Spleen (tissue), 7 donors: Measurements from ENCODE around the gene VENTX.

Experiments used
- POLR2A ChIP-seq, 3 donors: fragments of 450-650 bp; IDR thresholded peaks; one replicate each; pipeline ENCODE4 v1.5.1; 2017; ENCODE audit warnings: antibody characterized with exemption in 3 of 3, mild to moderate bottlenecking in 1 of 3
- POLR2AphosphoS5 ChIP-seq, 3 donors: sonication (generic); formaldehyde crosslinking; IDR thresholded peaks; one replicate each; pipeline ENCODE4 v1.5.1; 2017; ENCODE audit warnings: antibody characterized with exemption in 3 of 3
- TF ChIP-seq, protein P1 (sequence below), 11 experiments: fragments of 200-600 bp in 7 of 11; fragments of 450-650 bp in 4 of 11; sonication (generic) in 4 of 11; IDR thresholded peaks in 8 of 11; conservative IDR thresholded peaks in 3 of 11; 1 replicate in 7 of 11; 2 replicates in 4 of 11; pipeline versions ENCODE4 v1.4.0 to v1.8.0; 2016 to 2021; ENCODE audit warnings: antibody characterized with exemption in 11 of 11, inconsistent platforms in 4 of 11, mild to moderate bottlenecking in 1 of 11
- donor health status: DM: no; HTN: no; CAD: no; lungs with moderate emphysema.
- donor health status: DM: no; HTN: no; CAD: no.
- donor health status: DM: no; HTN: no; CAD: no.

GRCh38 chr10:133271521-133272300 lies 34.1 kb downstream of the VENTX start:
- TF ChIP-seq, protein P1, sequence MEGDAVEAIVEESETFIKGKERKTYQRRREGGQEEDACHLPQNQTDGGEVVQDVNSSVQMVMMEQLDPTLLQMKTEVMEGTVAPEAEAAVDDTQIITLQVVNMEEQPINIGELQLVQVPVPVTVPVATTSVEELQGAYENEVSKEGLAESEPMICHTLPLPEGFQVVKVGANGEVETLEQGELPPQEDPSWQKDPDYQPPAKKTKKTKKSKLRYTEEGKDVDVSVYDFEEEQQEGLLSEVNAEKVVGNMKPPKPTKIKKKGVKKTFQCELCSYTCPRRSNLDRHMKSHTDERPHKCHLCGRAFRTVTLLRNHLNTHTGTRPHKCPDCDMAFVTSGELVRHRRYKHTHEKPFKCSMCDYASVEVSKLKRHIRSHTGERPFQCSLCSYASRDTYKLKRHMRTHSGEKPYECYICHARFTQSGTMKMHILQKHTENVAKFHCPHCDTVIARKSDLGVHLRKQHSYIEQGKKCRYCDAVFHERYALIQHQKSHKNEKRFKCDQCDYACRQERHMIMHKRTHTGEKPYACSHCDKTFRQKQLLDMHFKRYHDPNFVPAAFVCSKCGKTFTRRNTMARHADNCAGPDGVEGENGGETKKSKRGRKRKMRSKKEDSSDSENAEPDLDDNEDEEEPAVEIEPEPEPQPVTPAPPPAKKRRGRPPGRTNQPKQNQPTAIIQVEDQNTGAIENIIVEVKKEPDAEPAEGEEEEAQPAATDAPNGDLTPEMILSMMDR (IDR thresholded peaks at IDR 0.05 in 8 of 11, conservative IDR thresholded peaks at IDR 0.05 in 3 of 11), result no peak
- TF ChIP-seq POLR2AphosphoS5 (IDR thresholded peaks at IDR 0.05) (no peak), POLR2A (IDR thresholded peaks at IDR 0.05) (no peak)
